K562 (cell line): Measurements from ENCODE around the gene UQCRHL. TPM values are rescaled to one million over a fixed set of nuclear protein-coding genes. Genes with fewer than 3 reads are reported as not detected.

Experiments used
- ATAC-seq: fragments of 200-7000 bp; cut with Tn5 transposase; 3 replicates; pipeline ENCODE4 v1.9.1; 2020; ENCODE audit warnings: moderate library complexity
- BruUV-seq: library from RNA; stranded (reverse); fragments of 400-500 nt; replicated peaks from 2 replicates; lab custom pipeline; 2021; lab: Mats Ljungman, UMichigan
- CTCF ChIA-PET: fragments of 300-600 bp; formaldehyde crosslinking; extraction: SDS; loops from one replicate; lab custom pipeline; 2021; ENCODE audit warnings: low intra/inter-chr PET ratio; lab: Yijun Ruan, JAX
- POLR2A ChIA-PET: fragments of 300-600, 350-650 bp; sonication (Branson Sonifier 250); formaldehyde crosslinking; extraction: SDS; loops from one replicate; lab custom pipeline; 2021; ENCODE audit warnings: antibody characterized with exemption, inconsistent platforms; lab: Yijun Ruan, JAX
- DNase-seq, 4 experiments: peaks; one replicate each; pipeline versions ENCODE4 v3.0.0 to v3.0.0-alpha.2; 2011 to 2018; ENCODE audit warnings: low spot score in 3 of 4, mixed read lengths in 3 of 4; ENCODE audit errors: extremely low read depth in 1 of 4
- FAIRE-seq: peaks from 2 replicates; lab custom pipeline; 2011; peaks lifted over from hg19 to GRCh38; lab: Jason Lieb, UNC
- H2AFZ ChIP-seq: 2 replicates; pipeline ENCODE4 v1.6.0; 2011; ENCODE audit warnings: low read depth, low read length, control low read depth, inconsistent platforms
- H3K27ac ChIP-seq: fragments of 200-600 bp; 3 replicates; pipeline ENCODE4 v1.8.0; 2011; ENCODE audit warnings: low read depth, mild to moderate bottlenecking, control low read depth, inconsistent platforms, low read length, moderate library complexity, mixed read lengths; ENCODE audit errors: extremely low read depth
- H3K27me3 ChIP-seq, 2 experiments: fragments of 300-600 bp in 1 of 2; 2 replicates in 1 of 2; 3 replicates in 1 of 2; pipeline versions ENCODE4 v1.6.0 to v1.8.0; 2011; ENCODE audit warnings: inconsistent platforms in 2 of 2, low read length in 2 of 2, mild to moderate bottlenecking in 1 of 2, mixed read lengths in 1 of 2, moderate library complexity in 1 of 2; ENCODE audit not compliant: control insufficient read depth in 2 of 2, insufficient read depth in 2 of 2
- H3K36me3 ChIP-seq: fragments of 300-600 bp; 3 replicates; pipeline ENCODE4 v1.8.0; 2011; ENCODE audit warnings: mild to moderate bottlenecking, low read length, inconsistent platforms; ENCODE audit not compliant: control insufficient read depth, insufficient read depth
- H3K4me1 ChIP-seq, 2 experiments: fragments of 200-600 bp in 1 of 2; replicated peaks in 1 of 2; 2 replicates in 1 of 2; 3 replicates in 1 of 2; pipeline versions ENCODE4 v1.5.1 to v1.8.0; 2011; ENCODE audit warnings: inconsistent platforms in 2 of 2, low read length in 2 of 2, mild to moderate bottlenecking in 1 of 2, mixed read lengths in 1 of 2, moderate library complexity in 1 of 2; ENCODE audit not compliant: control insufficient read depth in 2 of 2, insufficient read depth in 2 of 2
- H3K4me2 ChIP-seq: 2 replicates; pipeline ENCODE4 v1.6.1; 2011; ENCODE audit warnings: low read length, control low read depth, inconsistent platforms, mixed read lengths; ENCODE audit not compliant: insufficient read depth
- H3K4me3 ChIP-seq: fragments of 200-600 bp; sonication (generic), shearing (Covaris generic); 2 replicates; pipeline ENCODE4 v1.5.1; 2016; ENCODE audit warnings: control low read depth, inconsistent platforms
- H3K79me2 ChIP-seq: fragments of 200-600 bp; 3 replicates; pipeline ENCODE4 v1.8.0; 2011; ENCODE audit warnings: low read length, inconsistent platforms; ENCODE audit not compliant: control insufficient read depth, insufficient read depth
- H3K9ac ChIP-seq, 2 experiments: 2 replicates each; pipeline versions ENCODE4 v1.6.0 to v1.6.1; 2011; ENCODE audit warnings: low read depth in 2 of 2, low read length in 2 of 2, control low read depth in 1 of 2, inconsistent platforms in 1 of 2, mild to moderate bottlenecking in 1 of 2, mixed read lengths in 1 of 2; ENCODE audit not compliant: insufficient read depth in 1 of 2
- H3K9me1 ChIP-seq: one replicate; pipeline ENCODE4 v1.6.0; 2011; ENCODE audit warnings: inconsistent platforms, mild to moderate bottlenecking, low read length, moderate library complexity; ENCODE audit not compliant: control insufficient read depth, insufficient read depth
- H3K9me3 ChIP-seq: replicated peaks from 2 replicates; pipeline ENCODE4 v1.5.1; 2011; ENCODE audit warnings: low read depth, low read length, inconsistent platforms; ENCODE audit not compliant: control insufficient read depth, insufficient read depth
- H4K20me1 ChIP-seq: replicated peaks from 2 replicates; pipeline ENCODE4 v1.6.1; 2011; ENCODE audit warnings: low read length, inconsistent platforms, mixed read lengths; ENCODE audit not compliant: control insufficient read depth, insufficient read depth
- ADNP ChIP-seq: fragments of 200-800 bp; sonication (Bioruptor generic); IDR thresholded peaks from 2 replicates; pipeline ENCODE4 v1.6.1; 2016; ENCODE audit warnings: missing genetic modification characterization, missing compliant biosample characterization
- EP300 ChIP-seq: IDR thresholded peaks from 2 replicates; pipeline ENCODE4 v1.6.1; 2012; ENCODE audit warnings: low read length, improper control_type of control experiment
- EP400 ChIP-seq: fragments of 450-650 bp; IDR thresholded peaks from 2 replicates; pipeline ENCODE4 v1.6.1; 2017; ENCODE audit warnings: antibody characterized with exemption, mild to moderate bottlenecking, moderate library complexity
- ETV1 ChIP-seq: fragments of 450-650 bp; conservative IDR thresholded peaks from 2 replicates; pipeline ENCODE4 v1.6.1; 2016; ENCODE audit warnings: missing genetic modification characterization, control low read depth, low read depth, missing compliant biosample characterization
- FOSL1 ChIP-seq: fragments of 200-800 bp; sonication (Bioruptor generic); conservative IDR thresholded peaks from 2 replicates; pipeline ENCODE4 v1.6.1; 2016; ENCODE audit warnings: missing genetic modification characterization, missing compliant biosample characterization
- FOXP1 ChIP-seq: sonication (generic); formaldehyde crosslinking; IDR thresholded peaks from 2 replicates; pipeline ENCODE4 v1.8.0; 2022; ENCODE audit warnings: mild to moderate bottlenecking, missing genetic modification reagents
- MAFK ChIP-seq: IDR thresholded peaks from 2 replicates; pipeline ENCODE4 v1.6.1; 2011; ENCODE audit warnings: low read length, improper control_type of control experiment
- MNT ChIP-seq, 2 experiments: fragments of 450-650 bp; conservative IDR thresholded peaks; 2 replicates each; pipeline ENCODE4 v1.6.1; 2017; ENCODE audit warnings: mild to moderate bottlenecking in 2 of 2, moderate library complexity in 2 of 2
- NCOR1 ChIP-seq: fragments of 450-650 bp; IDR thresholded peaks from 2 replicates; pipeline ENCODE4 v1.6.1; 2016; ENCODE audit warnings: mild to moderate bottlenecking, moderate library complexity
- NFATC3 ChIP-seq: fragments of 450-650 bp; IDR thresholded peaks from 2 replicates; pipeline ENCODE4 v1.6.1; 2017; ENCODE audit warnings: mild to moderate bottlenecking
- NFYB ChIP-seq: IDR thresholded peaks from 2 replicates; pipeline ENCODE4 v1.6.1; 2011; ENCODE audit warnings: mild to moderate bottlenecking, moderate library complexity; ENCODE audit not compliant: insufficient read length; ENCODE audit errors: extremely low read depth
- RAD21 ChIP-seq, 2 experiments: fragments of 250-450 bp in 1 of 2; fragments of 450-650 bp in 1 of 2; sonication (Bioruptor Pico) in 1 of 2; formaldehyde crosslinking in 1 of 2; IDR thresholded peaks in 1 of 2; conservative IDR thresholded peaks in 1 of 2; 2 replicates each; pipeline versions ENCODE4 v1.4.0 to v1.8.0; 2020 to 2022; ENCODE audit warnings: mild to moderate bottlenecking in 2 of 2, moderate library complexity in 1 of 2
- RBM14 ChIP-seq: fragments of 200-400 bp; formaldehyde crosslinking; IDR thresholded peaks from 2 replicates; pipeline ENCODE4 v1.6.1; 2018; ENCODE audit warnings: low read depth, mild to moderate bottlenecking, low read length, moderate library complexity, borderline replicate concordance; ENCODE audit not compliant: insufficient read depth
- RBM15 ChIP-seq: fragments of 200-400 bp; formaldehyde crosslinking; IDR thresholded peaks from 2 replicates; pipeline ENCODE4 v1.6.1; 2018; ENCODE audit warnings: mild to moderate bottlenecking, low read length, moderate library complexity; ENCODE audit not compliant: insufficient read depth
- SAFB2 ChIP-seq: fragments of 200-400 bp; formaldehyde crosslinking; IDR thresholded peaks from 2 replicates; pipeline ENCODE4 v1.6.1; 2018; ENCODE audit warnings: borderline replicate concordance, low read length, low read depth, moderate library complexity; ENCODE audit not compliant: severe bottlenecking
- SMAD2 ChIP-seq: fragments of 150-350 bp; IDR thresholded peaks from 2 replicates; pipeline ENCODE4 v1.6.1; 2014; ENCODE audit warnings: low read depth, mild to moderate bottlenecking, low read length
- SMAD4 ChIP-seq: fragments of 250-450 bp; sonication (Bioruptor Pico); conservative IDR thresholded peaks from 2 replicates; pipeline ENCODE4 v1.8.0; 2021; ENCODE audit warnings: inconsistent platforms, mild to moderate bottlenecking, moderate library complexity
- SRSF1 ChIP-seq: fragments of 200-400 bp; formaldehyde crosslinking; IDR thresholded peaks from 2 replicates; pipeline ENCODE4 v1.6.1; 2017; ENCODE audit warnings: mild to moderate bottlenecking, low read depth, low read length, moderate library complexity
- TRIM24 ChIP-seq, 2 experiments: fragments of 450-650 bp; IDR thresholded peaks; 2 replicates each; pipeline ENCODE4 v1.6.1; 2016
- ZFP36 ChIP-seq: fragments of 150-350 bp; IDR thresholded peaks from 2 replicates; pipeline ENCODE4 v1.6.1; 2018; ENCODE audit warnings: low read length, low read depth; ENCODE audit not compliant: partially characterized antibody
- ZNF384 ChIP-seq: IDR thresholded peaks from 2 replicates; pipeline ENCODE4 v1.6.1; 2012; ENCODE audit warnings: low read depth, low read length, improper control_type of control experiment
- WGBS: fragments of 100-300 bp; shearing (Covaris generic); methylation state at CpG from one replicate; pipeline ENCODE4 v1.1.6; 2016; ENCODE audit warnings: low coverage, mixed read lengths; ENCODE audit not compliant: insufficient coverage; ENCODE audit errors: missing lambda C conversion rate; 5-methylcytosine and 5-hydroxymethylcytosine counted together
- in situ Hi-C: fragments of 300-500 bp; cut with MboI; formaldehyde crosslinking; loops from 4 replicates; pipeline ENCODE4 v1.15.0; 2018; ENCODE audit warnings: inconsistent platforms, mixed read lengths
- intact Hi-C: fragments of 100-400 bp; cut with micrococcal nuclease; formaldehyde crosslinking; loops from 2 replicates; pipeline ENCODE4 v1.14.2; 2022
- polyA plus RNA-seq, 8 experiments: library from polyadenylated mRNA; depleted of rRNA in 4 of 8; stranded (reverse) in 5 of 8; unstranded in 3 of 8; fragments of >200 nt; fragmentation: Nextera tagmentation in 2 of 8; fragmentation: Illumina TruSeq in 1 of 8; extraction: Ambion mirVana in 2 of 8; extraction: Trizol in 1 of 8; gene quantifications; 2 replicates each; pipeline versions ENCODE4 v1.2.1 to v1.2.3, GENCODE V29; 2011 to 2014; ENCODE audit warnings: inconsistent platforms in 1 of 8, missing spikeins in 1 of 8
- total RNA-seq, 7 experiments: library from RNA; depleted of rRNA in 6 of 7; stranded (reverse); fragments of >200 nt in 6 of 7; fragmentation: Illumina TruSeq in 2 of 7; extraction: Trizol in 2 of 7; gene quantifications; 2 replicates each; pipeline versions ENCODE4 v1.2.1 to v1.2.3, GENCODE V29; 2011 to 2021; ENCODE audit warnings: low replicate concordance in 1 of 7

UQCRHL gene
- total and polyA plus RNA-seq, 9 of the 15 experiments (the other 6 are each of a cell fraction or from before 2014, with no cell fraction given): 5.1 to 41.3 (median 21.8) TPM

GRCh38 chr1:15856888-15857287 is 49.4 kb upstream of the UQCRHL start:
- H3K9me3 ChIP-seq: no peaks in the 10 kb centered on the region
- H3K4me1 ChIP-seq: peaks cover 15 to 17% of the 10 kb centered on the region in 2 experiments
- no peak overlapping the region for H2AFZ ChIP-seq
- ChIA-PET POLR2A (interaction anchor here (0.9 to 2.5 kb wide), 5 partner anchors 8 to 26 kb away, joined by 3 to 7 read pairs (median 5); no protein-coding TSS in a partner anchor), CTCF (interaction anchor here (0.7 kb wide), 1 partner anchor 42 kb away, joined by 5 read pairs; no protein-coding TSS in a partner anchor)
- no peaks in the 10 kb centered on the region for H3K9me1 ChIP-seq
- in situ Hi-C loops: loop anchor here (25.0 kb wide), 1 partner anchor 1005 kb away; no protein-coding TSS in a partner anchor
- H3K4me3 ChIP-seq: no peak overlapping the region
- BruUV-seq: no TSS peak
- peaks cover 4% of the 10 kb centered on the region; the same call in 1 of the 2 replicates for H4K20me1 ChIP-seq
- DNase-seq: peak in 1 of 4 experiments; percentile 46
- intact Hi-C loops: no loop called here
- peaks cover 18% of the 10 kb centered on the region for H3K36me3 ChIP-seq
- peak; percentile 26 for FAIRE-seq
- ATAC-seq: peak; percentile 51
- peak overlapping the region; percentile 74; the same call in 2 of the 3 replicates for H3K27ac ChIP-seq
- H3K9ac ChIP-seq: peak overlapping the region in 1 of 2 experiments; percentile 36; a peak in 1 of 4 replicates
- no peaks in the 10 kb centered on the region for H3K27me3 ChIP-seq
- H3K79me2 ChIP-seq: peaks cover 97% of the 10 kb centered on the region
- H3K4me2 ChIP-seq: peak overlapping the region; percentile 55
- WGBS: 45% methylated on average over 5 of the region's 5 CpGs
- no peak for TF ChIP-seq FOXP1 (CRISPR knock-in tag)
- TF ChIP-seq RBM15: no peak
- TF ChIP-seq RBM14: no peak
- 0 out of 2 replicates have a peak, but pooled peaks have one; percentile 37 for TF ChIP-seq SMAD4 (CRISPR knock-in tag)
- no peak for TF ChIP-seq NFYB
- peak; percentile 31; the same call in 1 of the 2 replicates for TF ChIP-seq EP400
- TF ChIP-seq ADNP (tag): no peak
- no peak for TF ChIP-seq SMAD2
- TF ChIP-seq SAFB2: no peak
- TF ChIP-seq MAFK: no peak
- TF ChIP-seq ZNF384: peak; percentile 84
- peak; percentile 33 for TF ChIP-seq ZFP36
- no peak for TF ChIP-seq TRIM24 (IDR thresholded peaks at IDR 0.05)
- no peak for TF ChIP-seq RAD21 (CRISPR knock-in tag; conservative IDR thresholded peaks at IDR 0.05 in 1 of 2, IDR thresholded peaks at IDR 0.05 in 1 of 2)
- 0 out of 4 replicates have a peak, but pooled peaks of 1 of the 2 experiments have one; percentile 8 for TF ChIP-seq MNT (conservative IDR thresholded peaks at IDR 0.05)
- TF ChIP-seq FOSL1 (tag): no peak
- TF ChIP-seq NFATC3: no peak
- no peak for TF ChIP-seq SRSF1
- TF ChIP-seq EP300: 0 out of 2 replicates have a peak, but pooled peaks have one; percentile 2
- peak; percentile 51; the same call in 1 of the 2 replicates for TF ChIP-seq ETV1 (tag)
- TF ChIP-seq NCOR1: peak; percentile 13; the same call in 1 of the 2 replicates
